SH-SY5Y (cell line): ENCODE results near the gene SAE1.

Experiments used
- GATA2 ChIP-seq: IDR thresholded peaks from 2 replicates; pipeline ENCODE4 v1.6.1; 2011; ENCODE audit warnings: mild to moderate bottlenecking, low read depth, low read length
- GATA3 ChIP-seq: IDR thresholded peaks from 2 replicates; pipeline ENCODE4 v1.6.1; 2011; ENCODE audit warnings: low read depth, mild to moderate bottlenecking, low read length, moderate library complexity

The SAE1 gene

DNA sequence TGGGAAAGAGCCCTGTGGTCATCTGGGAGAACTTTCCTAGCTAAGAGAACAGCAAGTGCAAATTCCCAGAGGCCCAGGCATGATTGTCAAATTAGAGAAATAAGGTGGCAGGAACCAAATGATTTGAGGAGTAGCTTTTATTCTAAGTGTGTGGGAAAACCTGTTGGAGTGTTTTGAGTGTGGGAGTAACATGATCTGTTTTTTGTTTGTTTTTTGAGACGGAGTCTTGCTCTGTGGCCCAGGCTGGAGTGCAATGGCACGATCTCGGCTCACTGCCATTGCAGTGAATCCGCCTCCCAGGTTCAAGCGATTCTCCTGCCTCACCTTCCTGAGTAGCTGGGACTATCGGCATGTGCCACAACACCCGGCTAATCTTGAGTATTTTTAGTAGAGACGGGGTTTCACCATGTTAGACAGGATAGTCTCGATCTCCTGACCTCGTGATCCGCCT is 2.4 kb downstream of the SAE1 start:
- TF ChIP-seq GATA2 (no peak), GATA3 (no peak)

DNA sequence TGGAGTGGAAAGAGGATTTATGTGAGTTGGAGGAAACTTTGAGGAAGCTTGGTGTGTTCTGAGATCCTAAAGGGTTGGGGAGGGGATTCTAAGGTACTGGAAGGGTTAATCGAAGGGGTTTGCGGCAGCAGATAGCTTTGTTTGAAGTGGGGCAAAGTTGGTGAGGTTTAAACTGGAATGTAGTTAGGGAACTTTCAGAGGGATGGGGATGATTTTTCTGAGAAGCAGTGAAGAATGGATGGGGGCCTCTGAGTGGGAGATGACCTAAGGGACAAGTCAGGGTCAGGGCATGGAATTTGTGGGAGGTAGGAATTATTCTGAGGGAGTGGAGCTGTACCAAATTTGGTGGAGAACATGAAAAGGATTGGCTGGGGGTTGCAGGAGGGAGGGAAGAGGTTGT is 3.9 kb downstream of the SAE1 start:
- TF ChIP-seq GATA2 (no peak), GATA3 (no peak)

DNA sequence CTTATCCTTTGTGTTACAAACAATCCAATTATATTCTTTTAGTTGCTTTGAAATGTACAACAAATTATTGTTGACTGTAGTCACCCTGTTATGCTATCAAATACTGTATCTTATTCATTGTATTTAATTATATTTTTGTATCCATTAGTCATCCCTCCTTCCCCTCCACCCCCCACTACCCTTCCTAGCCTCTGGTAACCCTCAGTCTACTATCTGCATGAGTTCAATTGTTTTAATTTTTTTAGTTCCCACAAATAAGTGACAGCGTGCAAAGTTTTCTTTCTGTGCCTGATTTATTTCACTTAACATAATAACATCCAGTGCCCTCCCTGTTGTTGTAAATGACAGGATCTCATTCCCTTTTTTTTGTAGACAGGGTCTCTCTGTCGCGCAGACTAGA is 4.5 kb downstream of the SAE1 start:
- no peak for TF ChIP-seq GATA2
- no peak for TF ChIP-seq GATA3

DNA sequence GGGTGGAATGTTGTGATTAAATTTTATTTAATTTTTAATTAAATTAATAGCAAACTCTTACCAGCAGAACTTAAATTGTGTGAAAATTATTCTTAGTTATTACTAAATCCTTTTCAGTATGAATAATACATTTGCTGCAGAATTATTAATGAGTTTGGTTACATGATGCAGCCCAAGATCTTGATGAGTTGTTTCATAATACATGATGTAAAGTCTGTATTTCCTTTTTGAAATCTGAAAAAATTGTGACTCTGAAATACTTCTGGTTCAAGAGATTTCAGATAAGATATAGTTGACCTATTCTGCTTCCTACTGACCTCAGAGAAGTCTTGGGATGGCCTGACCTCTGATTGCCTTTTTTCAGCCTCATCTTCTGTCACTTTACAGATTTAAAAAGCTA is 11.1 kb downstream of the SAE1 start:
- TF ChIP-seq GATA3 (no peak), GATA2 (no peak)

DNA sequence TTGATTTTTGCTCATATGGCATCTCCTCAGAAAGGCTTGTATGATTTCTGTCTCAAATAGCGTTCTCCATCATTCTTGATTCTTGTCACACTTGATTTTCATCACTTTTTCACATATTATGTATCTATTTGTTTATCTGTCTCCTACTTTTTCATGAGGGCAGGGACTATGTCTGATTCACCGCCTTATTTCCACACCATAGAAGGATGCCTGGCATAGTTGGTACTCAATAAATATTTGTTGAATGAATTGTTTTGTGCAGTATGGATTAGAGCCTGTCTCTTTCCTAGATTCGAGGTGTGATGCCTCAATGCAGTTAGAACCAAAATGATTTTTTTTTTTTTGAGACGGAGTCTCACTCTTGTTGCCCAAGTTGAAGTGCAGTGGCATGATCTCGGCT is 12.1 kb downstream of the SAE1 start:
- no peak for TF ChIP-seq GATA2
- no peak for TF ChIP-seq GATA3

DNA sequence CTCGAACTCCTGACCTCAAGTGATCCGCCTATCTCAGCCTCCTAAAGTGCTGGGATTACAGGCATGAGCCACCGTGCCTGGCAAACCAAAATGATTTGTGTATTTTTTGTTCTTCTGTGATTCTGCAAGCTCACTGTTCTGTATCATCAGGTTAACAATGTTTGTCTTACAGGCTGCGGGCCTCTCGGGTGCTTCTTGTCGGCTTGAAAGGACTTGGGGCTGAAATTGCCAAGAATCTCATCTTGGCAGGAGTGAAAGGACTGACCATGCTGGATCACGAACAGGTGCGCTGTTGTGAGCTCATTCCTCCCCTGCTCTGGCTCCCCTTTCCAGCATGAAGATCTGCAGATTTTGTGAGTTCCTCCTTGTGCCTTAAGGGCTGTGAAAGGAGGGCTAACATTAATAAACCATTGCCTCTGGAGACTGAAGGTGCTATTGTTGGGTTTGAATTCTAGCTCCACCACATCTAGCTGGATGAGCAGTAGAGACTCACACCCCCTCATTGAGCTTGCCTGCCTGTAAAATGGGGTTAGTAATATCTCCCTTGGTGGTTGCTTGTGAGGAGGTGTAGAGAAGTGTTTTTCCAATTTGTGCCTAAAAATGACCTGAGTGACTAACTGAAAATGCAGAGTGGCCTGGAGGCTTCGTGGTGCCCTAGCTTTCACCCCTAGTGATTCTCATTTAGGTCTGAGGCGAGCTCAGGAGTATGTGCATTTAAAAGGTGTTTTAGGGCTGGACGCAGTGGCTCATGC is 12.9 kb downstream of the SAE1 start:
- TF ChIP-seq GATA3 (no peak), GATA2 (no peak)

DNA sequence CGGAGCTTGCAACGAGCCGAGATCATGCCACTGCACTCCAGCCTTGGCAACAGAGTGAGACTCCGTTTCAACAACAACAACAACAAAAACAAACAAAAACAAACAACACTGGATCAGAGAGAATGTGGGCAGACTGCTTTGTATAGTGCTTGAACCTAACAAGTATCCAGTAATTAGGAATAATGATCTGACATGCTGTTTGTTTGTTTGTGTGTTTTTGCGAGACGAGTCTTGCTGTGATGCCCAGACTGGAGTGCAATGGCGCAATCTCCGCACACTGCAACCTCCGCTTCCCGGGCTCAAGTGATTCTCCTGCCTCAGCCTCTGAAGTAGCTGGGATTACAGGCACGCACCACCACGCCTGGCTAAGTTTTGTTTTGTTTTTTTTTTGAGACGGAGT is 14.0 kb downstream of the SAE1 start:
- TF ChIP-seq GATA2 (no peak), GATA3 (no peak)

DNA sequence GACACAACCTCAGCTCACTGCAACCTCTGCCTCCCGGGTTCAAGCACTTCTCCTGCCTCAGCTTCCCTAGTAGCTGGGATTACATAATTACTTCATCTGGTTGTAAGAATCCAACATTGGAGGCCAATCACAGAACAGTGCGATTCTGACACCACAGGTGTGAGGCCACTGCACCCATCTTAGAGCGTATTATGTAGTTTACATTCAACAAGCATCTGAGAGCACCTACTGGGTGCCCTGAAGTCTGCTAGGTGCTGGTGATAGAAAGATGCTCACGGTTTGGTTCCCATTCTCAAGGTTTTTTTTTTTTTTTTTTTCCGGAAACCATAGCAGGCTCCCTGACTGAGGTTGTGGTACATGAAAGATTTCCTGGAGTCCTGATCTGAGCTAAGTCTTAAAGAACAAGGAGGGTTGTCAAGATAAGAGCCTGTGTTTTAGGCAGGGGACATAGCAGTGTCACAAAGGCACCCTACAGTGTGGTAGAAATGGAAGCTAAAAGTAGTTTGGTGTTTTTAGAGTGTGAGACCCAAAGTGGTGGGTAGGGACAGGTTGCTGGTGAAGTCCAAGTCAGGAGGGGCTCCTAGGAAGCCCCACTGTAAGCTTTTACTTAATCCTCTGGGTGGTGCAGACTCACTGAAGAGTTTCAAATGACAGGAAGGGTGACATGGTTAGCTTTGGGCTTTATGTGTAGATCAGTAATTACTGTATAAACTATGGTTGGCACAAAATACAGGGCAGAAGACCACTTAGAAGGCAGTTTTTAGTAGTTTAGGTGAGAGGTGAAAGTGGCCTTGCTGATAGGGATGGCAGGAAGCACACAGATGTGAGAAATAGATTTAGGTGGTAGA is 15.2 kb downstream of the SAE1 start:
- TF ChIP-seq GATA3 (no peak), GATA2 (no peak)

DNA sequence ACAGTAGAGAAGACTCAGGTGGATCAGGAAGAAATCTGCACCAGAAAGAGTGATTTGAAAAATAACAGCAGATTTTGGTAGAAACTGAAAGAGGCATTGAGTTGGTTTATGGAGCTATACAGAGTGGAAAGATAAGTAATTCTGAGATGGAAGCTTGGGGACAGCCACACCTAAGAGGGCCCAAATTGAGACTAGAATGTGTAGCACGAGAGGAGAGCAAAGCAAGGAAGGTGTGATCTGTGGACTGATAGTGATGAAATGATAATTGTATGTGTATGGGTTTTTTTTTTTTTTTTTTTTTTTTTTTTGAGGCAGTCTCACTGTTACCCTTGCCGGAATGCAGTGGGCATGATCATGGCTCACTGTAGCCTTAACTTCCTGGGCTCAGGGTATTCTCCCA is 16.3 kb downstream of the SAE1 start:
- TF ChIP-seq GATA2 = no peak
- no peak for TF ChIP-seq GATA3

DNA sequence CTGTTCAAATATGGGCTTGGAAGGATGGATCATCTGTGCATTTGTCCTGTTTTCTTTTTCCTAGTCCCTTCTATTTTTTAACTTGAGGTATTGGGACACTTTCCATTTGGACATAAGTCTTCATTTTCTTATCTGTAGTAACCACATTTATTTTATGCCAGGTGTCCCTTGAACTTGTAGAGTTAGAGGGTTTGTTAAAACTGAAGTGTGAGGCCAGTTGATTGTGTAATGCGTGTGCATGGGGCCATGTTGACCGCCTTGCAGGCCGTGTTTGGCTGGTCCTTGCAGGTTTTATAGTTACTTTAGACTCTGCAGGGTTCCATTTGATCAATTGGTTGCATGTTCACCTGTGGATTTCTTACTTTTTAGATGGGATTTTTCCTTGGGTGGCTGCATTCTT is 21.0 kb downstream of the SAE1 start:
- TF ChIP-seq GATA2 (no peak), GATA3 (no peak)

DNA sequence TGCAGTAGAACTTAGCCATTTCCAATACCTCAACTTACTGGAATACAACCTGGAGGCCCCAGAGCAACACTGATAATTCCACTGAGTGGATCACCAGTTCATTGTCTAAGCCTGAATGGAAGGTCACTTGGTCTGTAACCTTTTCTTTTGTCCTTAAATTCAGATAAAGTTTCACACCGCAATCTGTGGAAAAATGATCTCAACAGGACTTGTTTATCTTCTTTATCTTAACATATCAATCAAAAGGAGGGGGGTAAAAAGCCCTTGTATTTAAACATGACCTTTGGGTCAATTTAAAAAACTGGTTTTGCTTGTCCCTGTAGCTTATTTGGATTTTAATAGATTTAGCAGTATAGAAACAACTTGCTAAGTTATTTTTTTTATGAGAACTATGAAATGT is 21.6 kb downstream of the SAE1 start:
- TF ChIP-seq GATA3 = no peak
- TF ChIP-seq GATA2 = no peak

DNA sequence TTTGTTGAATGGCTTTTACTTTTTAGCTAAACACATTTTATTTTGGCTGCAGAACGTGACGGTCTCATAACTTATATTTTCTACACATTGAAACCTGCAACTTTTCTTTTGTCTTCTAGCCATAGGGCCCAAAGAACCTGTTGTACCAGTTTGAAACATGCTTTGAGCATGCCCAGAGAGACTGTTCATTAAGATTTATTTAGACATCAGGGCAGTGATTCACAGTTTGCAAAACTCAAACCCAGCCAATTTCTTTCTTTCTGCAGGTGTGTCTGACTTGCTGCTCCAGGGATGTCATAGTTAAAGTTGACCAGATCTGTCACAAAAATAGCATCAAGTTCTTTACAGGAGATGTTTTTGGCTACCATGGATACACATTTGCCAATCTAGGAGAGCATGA is 22.0 kb downstream of the SAE1 start:
- TF ChIP-seq GATA3 = no peak
- no peak for TF ChIP-seq GATA2

DNA sequence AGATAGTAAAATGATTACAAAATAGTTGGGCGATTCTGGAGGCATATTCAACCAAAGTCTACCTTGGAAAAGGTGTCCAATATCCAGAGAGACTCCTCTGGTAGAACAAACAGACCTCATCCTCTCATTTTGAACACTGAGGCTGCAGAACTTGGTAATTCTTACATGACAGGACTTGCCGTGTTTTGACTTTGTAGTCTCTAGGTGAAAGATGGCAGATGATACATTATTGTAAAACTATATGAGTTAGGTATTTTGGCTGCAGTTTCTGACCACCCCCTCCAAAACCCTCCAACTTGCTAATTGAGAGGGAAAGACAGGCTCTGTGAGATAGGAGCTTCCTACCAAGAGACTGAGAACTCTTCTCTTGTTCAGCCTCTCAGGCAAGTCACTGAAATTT is 22.6 kb downstream of the SAE1 start:
- TF ChIP-seq GATA3 (no peak), GATA2 (no peak)

DNA sequence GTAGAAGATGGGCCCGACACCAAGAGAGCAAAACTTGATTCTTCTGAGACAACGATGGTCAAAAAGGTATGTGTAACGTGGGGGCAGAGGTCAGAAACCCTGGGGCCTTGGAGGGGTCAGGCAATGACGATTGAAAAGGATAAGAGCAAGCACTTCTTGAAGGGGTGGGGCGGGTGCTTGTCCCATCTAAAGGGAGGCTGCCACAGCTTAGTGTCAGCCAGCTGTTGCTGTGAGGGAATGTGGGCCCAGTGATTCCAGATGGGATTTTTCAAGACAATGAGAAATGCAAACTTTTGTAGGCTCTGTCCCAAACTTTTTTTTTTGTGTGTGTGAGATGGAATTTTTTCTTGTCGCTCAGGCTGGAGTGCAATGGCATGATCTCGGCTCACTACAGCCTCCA is 24.5 kb downstream of the SAE1 start:
- TF ChIP-seq GATA2 (no peak), GATA3 (no peak)

DNA sequence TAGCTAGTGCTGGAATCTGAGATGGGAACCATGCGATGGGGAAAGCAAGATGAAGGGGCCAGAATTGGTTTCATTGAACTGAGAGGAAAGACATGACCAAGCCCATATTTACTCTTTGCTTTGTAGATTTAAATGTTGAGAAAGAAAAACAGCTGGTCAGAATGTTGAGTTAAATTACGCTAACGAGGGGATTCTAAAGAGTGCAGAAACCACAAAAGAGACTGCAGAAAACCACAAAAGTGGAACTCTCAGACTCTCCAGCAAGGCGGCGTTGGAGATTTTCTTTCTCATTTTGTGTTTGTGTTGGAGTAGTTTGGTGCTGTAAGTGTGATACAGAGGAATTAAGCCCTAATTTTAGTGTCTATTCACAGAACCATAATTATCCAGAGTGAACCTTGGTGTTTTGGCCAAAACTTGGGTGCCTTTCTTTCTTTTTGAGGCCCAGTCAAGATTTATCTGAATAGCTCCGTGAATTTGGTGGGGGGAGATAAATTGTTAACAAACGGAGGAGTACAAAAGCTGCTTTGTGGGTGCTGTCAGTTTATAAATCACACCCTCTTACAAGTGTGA is 26.3 kb downstream of the SAE1 start:
- TF ChIP-seq GATA3 = no peak
- no peak for TF ChIP-seq GATA2
